Activated naive CD4-positive, alpha-beta T cell (primary cell): ENCODE results near the gene TSACC.

Source experiments
- DNase-seq, 4 experiments: peaks; one replicate each; lab custom pipeline; 2025; lab: John Stamatoyannopoulos, UW

TSACC gene

DNA sequence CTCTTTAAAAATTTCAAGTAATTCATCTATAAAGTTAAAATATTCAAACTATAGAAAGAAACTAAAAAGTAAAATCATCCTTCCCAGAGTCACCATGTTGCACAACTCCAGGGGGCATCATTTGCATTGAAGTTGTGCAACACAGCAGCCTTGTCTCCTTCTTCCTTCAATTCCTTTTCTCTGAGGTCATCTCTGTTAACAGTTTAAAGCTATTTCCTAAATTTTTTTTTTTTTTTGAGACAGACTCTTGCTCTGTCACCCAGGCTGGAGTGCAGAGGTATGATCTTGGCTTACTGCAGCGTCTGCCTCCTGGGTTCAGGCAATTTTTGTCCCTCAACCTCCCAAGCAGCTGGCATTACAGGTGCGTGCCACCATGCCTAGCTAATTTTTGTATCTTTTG lies 37.8 kb downstream of the TSACC start:
- no peak for DNase-seq

DNA sequence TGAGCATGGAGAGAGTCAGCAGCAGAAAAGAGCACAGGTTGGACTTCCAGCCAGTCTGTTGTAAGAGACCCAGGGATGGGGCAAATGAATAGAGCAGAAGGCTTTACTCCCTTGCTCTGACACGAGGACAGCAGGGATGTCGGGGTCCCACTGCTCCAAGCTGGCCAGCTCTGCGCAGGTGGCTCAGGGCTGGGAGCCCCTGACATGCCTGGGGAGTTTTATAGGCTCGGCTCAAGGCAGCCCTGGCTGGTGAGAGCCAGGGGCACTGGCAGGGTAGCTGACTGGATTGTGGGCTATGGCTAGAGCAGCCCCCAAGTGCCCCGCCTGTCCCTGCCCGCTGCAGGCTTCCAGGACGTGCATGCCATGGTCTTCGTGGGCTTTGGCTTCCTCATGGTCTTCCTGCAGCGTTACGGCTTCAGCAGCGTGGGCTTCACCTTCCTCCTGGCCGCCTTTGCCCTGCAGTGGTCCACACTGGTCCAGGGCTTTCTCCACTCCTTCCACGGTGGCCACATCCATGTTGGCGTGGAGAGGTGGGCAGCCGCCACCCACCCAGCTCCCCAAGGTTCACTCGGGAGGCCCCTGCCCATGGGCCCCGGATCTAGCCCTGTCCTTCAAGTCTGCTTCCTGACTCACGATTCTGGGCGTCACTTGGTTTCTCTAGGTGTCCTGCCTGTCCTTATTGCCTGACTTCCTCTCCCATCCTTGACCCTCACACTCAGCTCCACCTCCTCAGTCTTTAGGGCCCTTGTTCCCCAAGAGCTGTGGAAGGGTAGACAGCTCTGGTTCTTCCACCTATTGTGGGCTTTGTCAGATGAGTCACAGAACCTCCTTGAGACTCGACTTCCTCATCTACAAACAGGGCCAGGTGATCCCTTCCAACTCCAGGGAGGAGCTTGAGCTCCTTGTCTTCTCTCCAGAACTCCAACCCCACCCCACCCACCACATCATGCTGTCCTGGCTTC lies 38.9 kb downstream of the TSACC start:
- DNase-seq = no peak

DNA sequence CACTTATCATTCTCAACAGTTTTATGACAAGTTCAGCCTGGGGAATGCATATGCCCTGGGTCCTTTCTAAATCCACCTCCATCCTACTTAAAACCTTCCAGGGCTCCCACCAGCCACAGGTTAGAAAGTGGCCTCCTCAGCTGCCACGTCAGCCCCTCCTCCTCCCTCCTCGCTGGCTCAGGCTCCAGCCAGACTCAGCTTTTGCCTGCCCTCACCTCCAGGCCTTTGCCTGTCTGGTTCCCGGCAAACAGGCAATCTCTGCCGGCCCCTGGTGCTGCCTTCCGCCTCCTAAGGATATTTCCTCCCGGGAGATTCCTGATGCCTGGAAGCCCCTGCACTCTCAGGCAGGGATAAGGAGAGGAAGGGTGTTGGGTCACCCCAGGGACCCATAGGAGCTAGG lies 40.2 kb downstream of the TSACC start:
- DNase-seq = no peak

DNA sequence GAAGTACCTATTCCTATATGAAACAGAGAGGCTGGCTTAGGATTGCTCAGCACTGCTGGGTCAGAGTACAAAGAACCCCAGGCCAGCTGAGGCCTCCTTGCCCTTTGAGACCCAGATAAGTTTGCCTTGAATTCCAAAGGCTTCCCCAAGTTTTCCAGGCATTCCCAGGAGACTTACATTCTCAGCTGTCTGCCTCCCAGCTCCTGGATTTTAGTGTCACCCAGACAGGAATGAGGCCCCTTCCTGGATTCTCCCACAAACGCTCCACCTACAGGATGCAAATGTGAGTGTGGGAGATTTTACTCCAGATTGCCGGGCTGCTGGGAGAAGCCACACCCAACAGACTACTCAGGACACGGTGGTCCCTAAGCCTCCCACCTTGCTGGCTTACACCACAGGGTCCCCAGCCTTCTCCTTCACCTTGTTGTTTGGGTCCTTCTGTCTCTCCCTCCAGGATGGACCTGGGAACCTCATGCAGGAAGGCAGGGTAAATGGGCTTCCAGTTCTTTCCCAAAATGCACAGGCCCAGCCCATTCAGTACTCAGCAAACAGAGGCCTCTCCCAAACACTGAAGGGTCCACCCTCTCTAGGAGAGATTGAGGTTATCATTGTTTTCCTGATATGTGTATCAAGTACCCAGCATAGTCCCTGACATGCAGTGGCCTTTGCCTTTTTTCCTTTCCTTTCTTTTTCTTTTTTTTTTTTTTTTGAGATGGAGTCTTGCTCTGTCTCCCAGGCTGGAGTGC lies 41.3 kb downstream of the TSACC start:
- no peak for DNase-seq

DNA sequence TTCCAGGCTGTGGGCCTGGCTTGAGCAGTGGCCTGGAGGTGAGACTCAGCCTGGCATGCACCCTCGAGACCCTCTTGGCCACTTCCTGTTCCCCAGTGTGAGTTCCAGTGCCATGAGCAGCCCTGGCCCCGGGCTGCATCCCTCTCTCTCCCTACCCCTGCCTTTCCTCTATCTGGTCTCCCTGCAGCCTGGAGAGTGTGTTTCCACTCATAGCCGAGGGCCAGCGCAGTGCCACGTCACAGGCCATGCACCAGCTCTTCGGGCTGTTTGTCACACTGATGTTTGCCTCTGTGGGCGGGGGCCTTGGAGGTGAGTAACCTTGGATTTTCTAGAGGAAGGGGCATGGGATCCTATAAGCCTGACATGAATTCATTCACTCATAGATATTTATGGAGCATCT lies 44.2 kb downstream of the TSACC start:
- DNase-seq = no peak

DNA sequence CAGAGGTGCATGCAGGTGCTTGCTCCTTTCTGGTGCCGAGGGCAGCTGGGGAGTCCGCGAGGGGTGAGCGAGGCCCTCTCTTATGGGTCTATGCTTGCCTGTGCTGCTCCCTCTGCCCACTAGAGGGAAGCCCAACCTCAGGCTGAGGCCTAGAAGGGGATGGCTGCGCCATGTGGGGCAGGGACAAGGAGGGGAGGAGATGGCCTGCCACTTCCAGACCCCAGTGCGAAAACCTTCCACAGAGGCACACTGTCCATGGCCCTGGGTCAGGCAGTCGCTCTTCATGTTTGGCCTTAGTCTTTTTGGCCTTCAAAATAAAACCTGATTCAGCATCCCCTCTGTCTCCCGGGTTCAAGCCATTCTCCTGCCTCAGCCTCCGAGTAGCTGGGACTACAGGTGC lies 44.7 kb downstream of the TSACC start:
- DNase-seq = peak in 3 of 4 experiments; percentile 15 to 40 (median 31)

DNA sequence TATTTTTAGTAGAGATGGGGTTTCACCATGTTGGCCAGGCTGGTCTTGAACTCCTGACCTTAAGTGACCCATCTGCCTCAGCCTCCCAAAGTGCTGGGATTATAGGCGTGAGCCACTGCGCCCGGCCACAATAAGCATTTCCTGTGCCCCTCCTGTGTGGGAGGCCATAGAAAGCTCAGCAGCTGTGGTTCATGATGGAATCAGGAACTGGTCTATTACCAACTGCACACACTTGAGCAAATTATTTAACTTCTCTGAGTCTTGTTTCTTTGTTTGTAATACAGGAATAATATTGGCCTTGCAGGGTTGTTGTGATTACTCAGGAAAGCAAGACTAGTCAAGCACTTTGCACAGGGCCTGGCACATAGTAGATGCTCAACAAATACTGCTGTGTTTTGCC lies 45.7 kb downstream of the TSACC start:
- no peak for DNase-seq

DNA sequence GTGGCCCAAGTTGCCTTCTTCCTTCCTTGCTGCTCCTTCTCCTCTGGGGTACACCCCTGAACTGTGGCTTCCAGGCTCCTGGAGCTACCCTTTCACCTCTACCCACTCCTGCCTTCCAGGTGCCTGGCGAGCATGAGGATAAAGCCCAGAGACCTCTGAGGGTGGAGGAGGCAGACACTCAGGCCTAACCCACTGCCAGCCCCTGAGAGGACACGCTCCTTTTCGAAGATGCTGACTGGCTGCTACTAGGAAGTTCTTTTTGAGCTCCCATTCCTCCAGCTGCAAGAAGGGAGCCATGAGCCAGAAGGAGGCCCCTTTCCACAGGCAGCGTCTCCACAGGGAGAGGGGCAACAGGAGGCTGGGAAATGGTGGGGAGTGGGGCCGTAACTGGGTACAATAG lies 46.3 kb downstream of the TSACC start:
- no peak for DNase-seq

DNA sequence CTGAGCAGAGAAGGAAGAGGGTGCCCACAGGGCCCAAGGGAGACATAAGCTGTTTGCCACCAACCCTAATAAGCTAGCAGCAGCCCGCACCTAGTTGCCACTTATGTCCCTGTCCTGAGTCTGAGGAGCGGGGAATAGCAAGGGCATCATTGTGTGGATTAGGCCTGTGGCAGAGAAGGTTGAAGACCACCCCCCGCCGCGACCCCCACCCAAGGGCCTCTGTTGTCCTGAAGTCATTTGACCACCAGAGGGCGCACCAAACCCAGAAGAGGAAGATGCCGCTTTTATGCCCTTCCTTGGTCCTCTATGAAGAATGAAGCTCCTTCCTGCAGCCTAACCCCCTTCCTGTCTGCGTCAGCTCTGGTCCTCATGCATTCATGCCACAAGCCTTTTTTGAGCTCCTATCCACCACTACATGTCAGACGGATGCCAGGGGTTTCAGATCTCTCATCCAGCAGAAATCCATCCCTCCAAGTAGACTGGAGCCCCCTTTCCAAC lies 47.3 kb downstream of the TSACC start:
- DNase-seq = peak; percentile 44 to 62 (median 59)

DNA sequence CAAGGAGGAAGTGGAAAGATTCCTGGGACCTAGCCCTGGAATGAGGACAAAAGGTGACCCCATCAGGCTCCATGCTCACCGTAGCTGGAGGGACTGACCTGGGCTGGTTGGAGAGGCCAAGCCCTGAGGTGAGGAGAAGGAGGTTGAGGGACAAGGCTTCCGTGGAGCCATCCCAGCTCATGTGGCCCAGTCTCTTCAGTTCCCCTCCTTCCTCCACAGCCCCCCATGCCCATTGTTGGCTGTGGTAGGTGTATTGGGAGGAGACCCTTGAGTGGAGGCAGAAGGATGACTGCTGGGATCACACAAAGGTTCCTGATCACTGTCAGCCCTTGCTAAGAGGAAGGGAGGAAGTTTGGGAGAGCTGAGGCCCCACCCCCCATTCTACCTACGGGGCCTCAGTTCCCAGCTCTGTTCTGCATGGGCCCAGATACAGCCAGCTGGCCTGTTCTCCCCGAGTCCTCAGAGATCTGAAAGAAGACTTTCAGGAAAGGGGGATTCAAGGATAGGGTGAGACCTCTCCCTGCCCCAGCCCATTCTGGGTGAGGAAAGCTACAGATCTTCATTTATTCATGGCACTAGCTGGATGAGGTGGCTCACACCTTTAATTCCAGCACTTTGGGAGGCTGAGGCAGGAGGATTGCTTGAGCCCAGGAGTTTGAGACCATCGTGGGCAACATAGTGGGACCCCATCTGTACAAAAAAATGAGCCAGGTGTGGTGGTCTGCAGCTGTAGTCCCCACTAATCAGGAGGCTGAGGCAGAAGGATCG lies 48.0 kb downstream of the TSACC start:
- DNase-seq = no peak

DNA sequence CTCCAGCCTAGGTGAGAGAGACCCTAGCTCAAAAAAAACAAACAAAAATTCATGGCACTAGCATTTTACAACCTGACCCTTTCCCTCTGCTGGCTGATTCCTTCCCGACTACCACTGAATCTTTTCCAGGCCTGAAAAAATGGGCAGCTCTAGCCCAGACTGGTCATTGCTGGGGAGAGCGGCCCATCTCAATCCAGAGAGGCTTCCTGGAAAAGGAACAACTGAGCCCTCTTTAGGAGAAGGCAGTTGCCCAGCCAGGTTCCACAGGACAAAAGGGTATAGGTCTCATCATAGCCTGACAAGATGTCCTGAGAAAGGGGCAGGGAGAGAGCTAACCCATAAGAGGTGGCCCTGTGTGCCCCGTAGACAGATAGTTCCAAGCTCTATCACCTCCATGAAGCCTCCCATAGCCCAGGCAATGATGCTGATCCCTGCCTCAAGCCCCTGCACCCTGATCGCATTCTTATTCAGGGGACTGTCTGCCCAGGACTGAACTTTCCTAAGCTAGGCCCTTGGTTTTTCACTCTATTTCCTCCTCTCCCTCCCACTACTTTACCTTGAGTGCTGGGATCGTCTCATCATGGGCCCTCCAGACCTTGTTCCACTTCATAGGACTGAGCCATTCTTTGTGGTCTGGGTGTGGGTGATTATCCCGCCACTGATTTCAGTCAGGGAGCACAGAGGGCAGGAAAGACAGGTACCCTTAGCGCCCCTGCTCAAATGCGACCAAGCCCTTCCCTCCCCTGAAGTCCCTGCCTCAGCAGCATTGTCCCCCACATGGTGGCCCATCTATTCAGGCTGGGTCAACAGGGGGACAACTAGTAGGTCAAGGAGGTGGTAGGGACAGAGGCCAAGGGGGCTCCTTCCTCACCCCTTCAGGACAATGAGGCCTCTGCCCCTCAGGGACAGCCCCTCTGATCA lies 48.9 kb downstream of the TSACC start:
- no peak for DNase-seq

DNA sequence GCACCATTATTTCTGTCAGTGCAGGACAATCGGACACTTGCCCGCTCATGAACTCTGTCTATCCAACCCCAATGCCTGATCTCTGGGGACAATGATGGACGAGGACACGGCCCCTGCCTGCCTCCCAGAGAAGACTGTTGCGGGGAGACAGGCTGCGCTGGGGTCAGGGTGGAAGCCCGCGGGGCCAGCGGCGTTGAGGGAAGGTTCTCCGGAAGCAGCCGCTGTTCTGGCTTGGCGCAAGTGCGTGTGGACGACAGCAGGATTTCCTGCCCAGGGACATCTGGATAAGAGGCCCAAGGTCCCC lies 49.5 kb downstream of the TSACC start:
- DNase-seq = no peak

DNA sequence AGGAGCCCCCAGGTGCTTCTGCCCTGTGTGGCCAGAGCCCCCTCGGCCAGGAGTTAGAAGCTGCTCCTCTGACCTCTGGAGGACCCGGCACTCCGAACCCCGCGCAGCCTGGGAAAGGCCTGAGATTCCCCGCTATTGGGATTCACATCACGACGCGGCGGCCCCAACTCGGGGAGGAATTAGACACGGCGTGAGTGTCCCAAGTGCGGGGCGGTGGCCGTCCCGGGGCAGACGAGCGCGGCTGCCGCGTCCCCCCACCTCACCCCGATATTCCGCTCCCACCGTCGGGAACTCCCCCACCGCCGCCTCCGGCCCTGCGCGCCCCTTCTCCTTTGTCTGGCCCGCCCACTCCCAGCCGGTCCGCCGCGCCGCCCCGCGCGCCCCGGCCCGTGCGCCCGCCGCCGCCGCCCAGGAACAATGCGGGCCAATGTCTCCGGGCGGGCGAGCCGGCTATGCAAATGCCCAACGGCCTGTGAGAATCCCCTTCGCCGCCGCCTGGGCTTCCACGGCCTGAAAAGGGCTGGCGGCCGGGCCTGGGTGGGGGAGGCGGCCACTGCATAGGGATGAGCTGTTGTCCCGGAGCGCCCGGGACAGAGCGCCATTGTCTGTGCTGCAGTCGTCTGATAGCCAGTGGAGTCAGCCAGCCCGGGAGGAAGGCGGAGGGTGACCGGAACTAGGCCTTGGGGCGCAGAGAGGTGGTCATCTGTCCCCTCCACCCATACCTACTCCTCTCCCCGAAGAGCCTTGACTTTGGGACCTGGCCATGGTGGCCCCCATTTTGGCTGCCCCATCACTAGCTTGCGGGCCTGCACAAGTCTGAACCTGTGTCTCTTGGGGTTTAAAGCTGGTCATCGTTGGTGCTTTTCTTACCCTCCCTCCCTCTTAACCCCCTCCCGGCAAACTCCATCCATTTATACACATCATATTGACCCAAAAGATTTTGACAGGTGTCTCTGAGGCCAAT lies 50.1 kb downstream of the TSACC start:
- DNase-seq = no peak

DNA sequence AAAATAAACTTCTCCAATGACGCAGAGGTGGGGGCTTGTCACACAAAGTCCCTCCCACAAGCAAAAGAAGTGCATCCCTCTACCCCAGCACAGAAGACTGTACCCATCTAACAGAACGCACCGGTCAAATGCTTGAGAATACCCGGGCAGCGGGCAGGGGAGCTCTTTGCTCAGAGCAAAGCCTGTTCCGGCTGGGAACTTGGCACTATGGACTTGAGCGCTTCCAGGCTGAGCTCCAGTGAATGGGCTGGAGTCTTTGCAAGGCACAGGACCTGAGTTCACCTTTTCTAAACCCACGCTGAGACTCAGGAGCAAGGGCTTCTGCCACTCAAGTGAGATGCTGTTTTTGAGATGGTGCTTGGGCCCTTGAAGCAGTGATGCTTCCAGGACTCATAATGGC lies 51.0 kb downstream of the TSACC start:
- no peak for DNase-seq

DNA sequence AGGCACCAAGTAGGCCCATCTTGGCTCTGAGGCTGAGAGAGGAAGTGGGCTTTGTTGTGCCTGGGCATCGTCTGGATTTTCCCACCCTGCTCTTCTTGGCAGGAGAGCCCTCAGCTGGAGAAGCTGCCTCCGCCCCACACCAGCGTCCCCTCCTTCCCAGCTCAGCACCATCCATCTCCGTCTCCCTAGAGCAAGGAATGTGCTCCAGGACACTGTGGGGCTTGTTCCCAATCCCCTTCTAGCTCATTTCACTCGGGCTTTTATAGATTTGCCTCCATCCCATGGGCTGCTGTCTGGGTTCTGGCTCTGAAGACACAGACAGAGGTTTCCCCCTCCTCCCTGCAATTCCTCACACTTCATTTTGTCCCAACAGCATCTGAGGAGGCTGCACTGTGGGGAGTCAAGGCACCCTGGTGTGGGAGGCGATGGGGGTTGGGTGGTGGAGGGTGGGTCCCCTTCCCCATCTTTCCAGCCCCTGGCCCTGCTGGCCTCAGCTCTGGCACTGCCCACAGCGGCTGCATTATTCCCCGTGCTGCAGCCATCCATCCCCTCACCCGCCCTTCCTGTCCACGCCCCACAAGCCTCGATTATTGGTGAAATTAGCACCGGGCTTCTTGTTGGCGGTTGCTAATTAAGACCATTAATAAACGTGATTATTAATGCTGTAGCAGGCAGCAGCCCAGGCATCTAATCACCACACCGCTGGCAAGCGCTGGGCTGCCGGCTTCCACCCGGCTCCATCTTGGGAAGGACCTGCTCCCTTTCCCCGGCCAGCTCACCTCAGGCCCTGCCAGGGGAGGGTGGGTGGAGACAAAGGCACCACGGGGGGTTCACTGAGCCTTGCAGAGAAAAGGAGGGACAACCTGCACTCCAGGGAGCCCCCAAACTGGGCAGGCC lies 52.4 kb downstream of the TSACC start:
- DNase-seq = no peak

DNA sequence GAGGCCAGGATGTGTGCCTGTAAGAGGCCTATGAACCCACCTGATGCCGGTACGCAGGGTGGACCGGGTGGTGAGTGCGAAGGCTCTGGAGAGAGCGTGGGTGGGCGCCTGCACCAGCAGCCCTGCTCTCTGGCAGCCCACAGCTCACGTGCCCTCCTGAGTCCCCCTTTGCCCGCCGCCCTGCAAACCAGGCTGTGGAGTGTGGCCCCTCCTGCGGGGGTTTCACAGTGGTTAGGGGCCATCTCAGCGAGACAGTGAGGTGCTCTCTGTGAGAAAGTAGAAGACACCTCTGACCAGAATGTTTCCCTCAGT lies 53.0 kb downstream of the TSACC start:
- DNase-seq = no peak

DNA sequence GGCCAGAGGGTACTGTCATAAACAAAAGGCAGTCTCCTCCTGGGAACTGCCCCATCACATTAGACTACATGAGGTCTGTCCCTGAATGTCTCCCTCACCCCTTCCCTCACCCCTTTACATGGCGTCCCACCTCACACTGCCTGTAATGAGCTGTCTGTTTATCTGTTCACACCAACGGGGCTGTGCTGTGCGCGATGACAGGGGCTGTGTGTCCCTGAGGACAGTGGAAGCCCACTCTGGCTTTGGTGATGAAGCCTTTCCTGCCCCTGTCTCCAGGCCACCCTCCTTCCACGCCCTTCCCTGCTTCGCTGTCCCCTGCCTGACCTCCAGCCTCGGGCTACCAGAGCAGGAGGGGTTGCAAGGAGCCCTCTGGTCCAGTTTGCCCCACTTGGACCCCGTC lies 53.4 kb downstream of the TSACC start:
- no peak for DNase-seq

DNA sequence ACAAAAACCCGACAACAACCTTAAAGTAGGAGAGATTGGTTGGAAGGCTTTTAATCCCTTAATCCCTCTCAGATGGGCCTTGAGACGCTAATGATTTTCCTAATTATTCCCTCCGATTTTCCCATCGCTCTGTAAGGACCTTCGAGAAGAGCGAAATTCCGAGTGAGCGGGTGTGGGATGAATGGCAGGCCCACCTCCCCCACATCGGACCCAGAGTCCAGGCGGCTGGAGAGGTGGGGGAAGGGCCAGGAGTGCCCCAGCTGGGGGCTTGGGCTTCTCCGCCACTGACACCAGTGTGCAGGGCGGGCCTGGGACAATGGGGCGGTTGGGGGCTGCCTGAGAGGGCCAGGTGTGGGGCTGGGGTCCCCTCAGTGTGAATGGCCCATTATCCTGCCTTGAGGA lies 54.1 kb downstream of the TSACC start:
- no peak for DNase-seq

DNA sequence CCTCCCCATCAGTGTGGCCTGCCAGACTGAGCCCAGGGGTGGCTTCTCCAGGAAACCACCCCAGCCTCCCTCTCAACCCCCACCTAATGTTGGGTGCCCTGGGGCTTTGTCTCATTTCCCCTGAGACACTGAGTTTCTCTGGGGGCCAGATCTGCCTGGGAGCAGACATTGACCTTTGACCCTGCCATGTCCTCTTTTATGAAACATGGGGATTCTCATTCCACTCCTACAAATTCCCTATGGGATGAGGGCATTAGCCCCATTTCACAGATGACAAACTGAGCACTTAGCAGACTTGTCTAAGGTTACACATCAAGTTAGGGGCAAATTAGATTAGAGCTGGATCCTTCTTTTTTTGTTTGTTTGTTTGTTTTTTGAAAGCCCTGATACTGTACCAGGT lies 54.8 kb downstream of the TSACC start:
- DNase-seq = no peak
